SK-N-MC (cell line): ENCODE results near the gene NAE1.

Experiments
- EZH2 ChIP-seq: fragments of 200-600 bp; sonication (generic); IDR thresholded peaks from one replicate; pipeline ENCODE4 v1.6.1; 2017; ENCODE audit warnings: antibody characterized with exemption
- POLR2AphosphoS5 ChIP-seq: IDR thresholded peaks from 2 replicates; pipeline ENCODE4 v1.6.1; 2012; ENCODE audit warnings: mild to moderate bottlenecking, low read depth, low read length, borderline replicate concordance

DNA sequence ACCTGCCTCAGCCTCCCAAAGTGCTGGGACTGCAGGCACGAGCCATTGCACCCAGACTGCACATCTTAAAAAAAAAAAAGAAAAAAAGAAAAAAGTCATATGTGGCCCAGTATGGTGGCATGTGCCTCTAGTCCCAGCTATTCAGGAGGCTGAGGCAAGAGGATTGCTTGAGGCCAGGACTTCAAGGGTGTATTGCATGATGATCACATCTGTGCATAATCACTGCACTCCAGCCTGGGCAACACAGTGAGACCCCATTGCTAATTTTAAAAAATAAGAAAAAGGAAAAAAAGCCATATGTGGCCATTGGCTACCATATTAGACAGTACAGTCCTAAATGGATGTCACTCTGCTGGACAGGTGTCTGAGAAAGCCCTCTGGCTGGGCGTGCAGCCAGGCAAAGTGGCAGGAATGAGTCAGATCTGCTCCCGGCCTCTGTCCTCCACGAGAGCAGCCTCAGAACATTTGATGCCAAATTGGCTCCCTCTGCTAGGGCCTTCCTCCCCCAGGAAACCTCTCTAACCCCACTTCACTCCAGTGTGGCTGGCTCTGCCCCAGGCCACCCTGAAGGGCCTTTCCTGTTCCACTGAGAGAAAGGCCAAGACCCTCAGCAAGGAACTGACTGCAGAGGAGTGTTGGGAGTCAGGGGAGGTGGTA lies 28.1 kb upstream of the NAE1 start:
- TF ChIP-seq EZH2 (no peak), POLR2AphosphoS5 (no peak)
